Caco-2 (cell line): ENCODE measurements around the gene PROX1. TPM values are rescaled to one million over a fixed set of nuclear protein-coding genes. Genes with fewer than 3 reads are reported as not detected.

Experiments
- BruUV-seq: library from RNA; stranded (reverse); fragments of 400-500 nt; replicated peaks from 2 replicates; lab custom pipeline; 2021; lab: Mats Ljungman, UMichigan
- CTCF ChIA-PET: fragments of 300-600 bp; sonication (Branson Sonifier 250); formaldehyde crosslinking; loops from one replicate; lab custom pipeline; 2022; ENCODE audit warnings: antibody characterized with exemption; lab: Charles Lee
- POLR2A ChIA-PET: fragments of 300-600 bp; sonication (Branson Sonifier 250); formaldehyde crosslinking; loops from one replicate; lab custom pipeline; 2022; ENCODE audit warnings: antibody characterized with exemption; lab: Charles Lee
- DNase-seq, 2 experiments: peaks; one replicate each; pipeline versions ENCODE4 v3.0.0 to v3.0.0-alpha.2; 2020 to 2022
- H3K27me3 ChIP-seq: replicated peaks from 2 replicates; pipeline ENCODE4 v1.6.0; 2011; ENCODE audit warnings: low read length; ENCODE audit not compliant: control insufficient read depth, insufficient read depth
- H3K36me3 ChIP-seq: 2 replicates; pipeline ENCODE4 v1.5.1; 2011; ENCODE audit warnings: low read length; ENCODE audit not compliant: control insufficient read depth, insufficient read depth
- H3K4me1 ChIP-seq: fragments of 250-450 bp; sonication (Bioruptor Pico); 2 replicates; pipeline ENCODE4 v1.5.1; 2020; ENCODE audit warnings: mild to moderate bottlenecking
- H3K4me3 ChIP-seq: 2 replicates; pipeline ENCODE4 v1.5.1; 2011; ENCODE audit warnings: low read depth, mild to moderate bottlenecking, control low read depth, low read length
- H3K9me3 ChIP-seq: fragments of 250-450 bp; sonication (Bioruptor Pico); 2 replicates; pipeline ENCODE4 v1.5.1; 2020; ENCODE audit warnings: mild to moderate bottlenecking, moderate library complexity
- H3K27ac Mint-ChIP-seq: one replicate; pipeline ENCODE4 v1.8.0; 2022; ENCODE audit warnings: mixed read lengths; ENCODE audit not compliant: unreplicated experiment
- H3K27me3 Mint-ChIP-seq: one replicate; pipeline ENCODE4 v1.8.0; 2022; ENCODE audit warnings: mixed read lengths; ENCODE audit not compliant: insufficient read depth, unreplicated experiment
- H3K36me3 Mint-ChIP-seq: one replicate; pipeline ENCODE4 v1.8.0; 2022; ENCODE audit warnings: mild to moderate bottlenecking, mixed read lengths; ENCODE audit not compliant: insufficient read depth, unreplicated experiment
- H3K4me1 Mint-ChIP-seq: one replicate; pipeline ENCODE4 v1.8.0; 2022; ENCODE audit warnings: low read depth, mixed read lengths; ENCODE audit not compliant: unreplicated experiment
- H3K4me3 Mint-ChIP-seq: one replicate; pipeline ENCODE4 v1.8.0; 2022; ENCODE audit warnings: mild to moderate bottlenecking, moderate library complexity, mixed read lengths; ENCODE audit not compliant: unreplicated experiment
- H3K9me3 Mint-ChIP-seq: one replicate; pipeline ENCODE4 v1.8.0; 2022; ENCODE audit warnings: mixed read lengths; ENCODE audit not compliant: unreplicated experiment
- intact Hi-C: fragments of 100-400 bp; cut with micrococcal nuclease; formaldehyde crosslinking; loops from one replicate; pipeline ENCODE4 v1.10.0; 2022; ENCODE audit not compliant: unreplicated experiment
- total RNA-seq: library from RNA; stranded (reverse); gene quantifications from 2 replicates; pipeline ENCODE4 v1.2.3, GENCODE V29; 2022
- TF ChIP-seq, protein P1 (sequence below), 2 experiments: fragments of 200-600 bp in 1 of 2; IDR thresholded peaks; 1 replicate in 1 of 2; 2 replicates in 1 of 2; pipeline versions ENCODE4 v1.5.1 to v1.8.0; 2011 to 2022; ENCODE audit warnings: antibody characterized with exemption in 1 of 2, control low read depth in 1 of 2, inconsistent platforms in 1 of 2, low read depth in 1 of 2, low read length in 1 of 2, mild to moderate bottlenecking in 1 of 2, moderate library complexity in 1 of 2; ENCODE audit not compliant: insufficient read depth in 1 of 2, severe bottlenecking in 1 of 2, unreplicated experiment in 1 of 2

Gene PROX1
- total RNA-seq, 1 experiment from 2014 or later = 17.6 TPM

GRCh38 chr1:213956295-213956770, 31.4 kb upstream of the PROX1 start:
- no peaks in the 10 kb centered on the region for H3K9me3 Mint-ChIP-seq
- ChIA-PET CTCF (no interaction called here), POLR2A (no interaction called here)
- intact Hi-C loops = loop anchor here (1.0 to 2.0 kb wide), 3 partner anchors 20 to 584 kb away; partner anchors contain the start of gene PROX1
- H3K36me3 Mint-ChIP-seq = no peaks in the 10 kb centered on the region
- peak; percentile 77 to 82 for DNase-seq
- H3K4me1 Mint-ChIP-seq = peaks cover 18% of the 10 kb centered on the region
- Histone ChIP-seq H3K4me3 (no peak overlapping the region), H3K27me3 (no peaks in the 10 kb centered on the region), H3K4me1 (peaks cover 33% of the 10 kb centered on the region), H3K36me3 (no peaks in the 10 kb centered on the region), H3K9me3 (no peaks in the 10 kb centered on the region)
- TF ChIP-seq, protein P1, sequence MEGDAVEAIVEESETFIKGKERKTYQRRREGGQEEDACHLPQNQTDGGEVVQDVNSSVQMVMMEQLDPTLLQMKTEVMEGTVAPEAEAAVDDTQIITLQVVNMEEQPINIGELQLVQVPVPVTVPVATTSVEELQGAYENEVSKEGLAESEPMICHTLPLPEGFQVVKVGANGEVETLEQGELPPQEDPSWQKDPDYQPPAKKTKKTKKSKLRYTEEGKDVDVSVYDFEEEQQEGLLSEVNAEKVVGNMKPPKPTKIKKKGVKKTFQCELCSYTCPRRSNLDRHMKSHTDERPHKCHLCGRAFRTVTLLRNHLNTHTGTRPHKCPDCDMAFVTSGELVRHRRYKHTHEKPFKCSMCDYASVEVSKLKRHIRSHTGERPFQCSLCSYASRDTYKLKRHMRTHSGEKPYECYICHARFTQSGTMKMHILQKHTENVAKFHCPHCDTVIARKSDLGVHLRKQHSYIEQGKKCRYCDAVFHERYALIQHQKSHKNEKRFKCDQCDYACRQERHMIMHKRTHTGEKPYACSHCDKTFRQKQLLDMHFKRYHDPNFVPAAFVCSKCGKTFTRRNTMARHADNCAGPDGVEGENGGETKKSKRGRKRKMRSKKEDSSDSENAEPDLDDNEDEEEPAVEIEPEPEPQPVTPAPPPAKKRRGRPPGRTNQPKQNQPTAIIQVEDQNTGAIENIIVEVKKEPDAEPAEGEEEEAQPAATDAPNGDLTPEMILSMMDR (IDR thresholded peaks at IDR 0.05; ENCODE audit: insufficient read depth in 1 of 2, low read depth in 1 of 2, low read length in 1 of 2, severe bottlenecking in 1 of 2, unreplicated experiment in 1 of 2) = no peak
- BruUV-seq = no TSS peak
- no peaks in the 10 kb centered on the region for H3K27me3 Mint-ChIP-seq
- H3K4me3 Mint-ChIP-seq = peak overlapping the region; percentile 48
- peak overlapping the region; percentile 69 for H3K27ac Mint-ChIP-seq

DNA sequence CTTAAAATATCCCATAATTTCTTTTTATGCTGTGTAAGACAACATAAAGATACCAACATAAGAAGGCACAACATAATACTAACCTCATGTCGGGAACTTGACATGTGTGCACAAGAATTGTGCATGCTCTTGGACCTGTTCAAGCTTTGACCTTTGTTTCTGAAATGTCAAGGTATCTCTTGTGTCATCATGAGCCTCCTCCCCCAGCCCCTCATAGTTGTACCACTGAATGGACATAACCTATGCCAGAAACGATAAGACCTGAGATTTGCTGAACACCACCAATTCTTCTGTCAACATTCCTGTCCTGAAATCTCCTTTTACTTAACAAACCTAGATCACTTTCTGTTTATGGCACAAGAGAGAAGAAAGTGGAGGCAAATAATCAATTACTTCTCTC, 29.4 kb upstream of the PROX1 start:
- TF ChIP-seq, protein P1 (IDR thresholded peaks at IDR 0.05; ENCODE audit: insufficient read depth in 1 of 2, low read depth in 1 of 2, low read length in 1 of 2, severe bottlenecking in 1 of 2, unreplicated experiment in 1 of 2) = no peak
- Histone ChIP-seq H3K36me3 (no peaks in the 10 kb centered on the region), H3K9me3 (no peaks in the 10 kb centered on the region; the same call in 1 of the 2 replicates), H3K4me3 (no peak overlapping the region), H3K4me1 (peaks cover 33% of the 10 kb centered on the region), H3K27me3 (no peaks in the 10 kb centered on the region)
- DNase-seq = no peak
- intact Hi-C loops = no loop called here
- Mint-ChIP-seq H3K4me1 (peaks cover 18% of the 10 kb centered on the region), H3K27me3 (no peaks in the 10 kb centered on the region), H3K27ac (no peak overlapping the region), H3K36me3 (no peaks in the 10 kb centered on the region), H3K4me3 (no peak overlapping the region), H3K9me3 (no peaks in the 10 kb centered on the region)
- POLR2A ChIA-PET = no interaction called here
- BruUV-seq = no TSS peak
- CTCF ChIA-PET = no interaction called here

GRCh38 chr1:213960963-213961362, 26.8 kb upstream of the PROX1 start:
- Mint-ChIP-seq H3K27me3 (peaks cover 2% of the 10 kb centered on the region), H3K4me3 (no peak overlapping the region), H3K36me3 (no peaks in the 10 kb centered on the region), H3K27ac (no peak overlapping the region), H3K4me1 (peaks cover 11% of the 10 kb centered on the region), H3K9me3 (no peaks in the 10 kb centered on the region)
- intact Hi-C loops = no loop called here
- ChIA-PET POLR2A (no interaction called here), CTCF (no interaction called here)
- DNase-seq = no peak
- Histone ChIP-seq H3K36me3 (no peaks in the 10 kb centered on the region), H3K27me3 (no peaks in the 10 kb centered on the region), H3K4me1 (peaks cover 15% of the 10 kb centered on the region), H3K9me3 (no peaks in the 10 kb centered on the region; the same call in 1 of the 2 replicates), H3K4me3 (no peak overlapping the region)
- no TSS peak for BruUV-seq
- TF ChIP-seq, protein P1 (IDR thresholded peaks at IDR 0.05; ENCODE audit: insufficient read depth in 1 of 2, low read depth in 1 of 2, low read length in 1 of 2, severe bottlenecking in 1 of 2, unreplicated experiment in 1 of 2) = no peak
